NB4 (cell line): Measurements from ENCODE around the gene ECM1.

Experiments
- POLR2A ChIP-seq: IDR thresholded peaks from 2 replicates; pipeline ENCODE4 v1.6.1; 2011; ENCODE audit warnings: mild to moderate bottlenecking; ENCODE audit not compliant: insufficient read length; ENCODE audit errors: extremely low read depth
- TF ChIP-seq, protein P1 (sequence below): IDR thresholded peaks from one replicate; pipeline ENCODE4 v1.5.1; 2012; ENCODE audit warnings: low read depth, low read length

GRCh38 chr1:150493175-150493574 lies 14.7 kb upstream of the ECM1 start:
- TF ChIP-seq POLR2A, result no peak
- TF ChIP-seq, protein P1, sequence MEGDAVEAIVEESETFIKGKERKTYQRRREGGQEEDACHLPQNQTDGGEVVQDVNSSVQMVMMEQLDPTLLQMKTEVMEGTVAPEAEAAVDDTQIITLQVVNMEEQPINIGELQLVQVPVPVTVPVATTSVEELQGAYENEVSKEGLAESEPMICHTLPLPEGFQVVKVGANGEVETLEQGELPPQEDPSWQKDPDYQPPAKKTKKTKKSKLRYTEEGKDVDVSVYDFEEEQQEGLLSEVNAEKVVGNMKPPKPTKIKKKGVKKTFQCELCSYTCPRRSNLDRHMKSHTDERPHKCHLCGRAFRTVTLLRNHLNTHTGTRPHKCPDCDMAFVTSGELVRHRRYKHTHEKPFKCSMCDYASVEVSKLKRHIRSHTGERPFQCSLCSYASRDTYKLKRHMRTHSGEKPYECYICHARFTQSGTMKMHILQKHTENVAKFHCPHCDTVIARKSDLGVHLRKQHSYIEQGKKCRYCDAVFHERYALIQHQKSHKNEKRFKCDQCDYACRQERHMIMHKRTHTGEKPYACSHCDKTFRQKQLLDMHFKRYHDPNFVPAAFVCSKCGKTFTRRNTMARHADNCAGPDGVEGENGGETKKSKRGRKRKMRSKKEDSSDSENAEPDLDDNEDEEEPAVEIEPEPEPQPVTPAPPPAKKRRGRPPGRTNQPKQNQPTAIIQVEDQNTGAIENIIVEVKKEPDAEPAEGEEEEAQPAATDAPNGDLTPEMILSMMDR, result no peak
